GM18870 (cell line): ENCODE data around the gene ADORA1.

Experiments
- ATAC-seq: cut with Tn5 transposase; IDR thresholded peaks from one replicate; pipeline ENCODE4 v1.9.1; 2021; ENCODE audit warnings: moderate library complexity; ENCODE audit not compliant: unreplicated experiment

ADORA1 gene

DNA sequence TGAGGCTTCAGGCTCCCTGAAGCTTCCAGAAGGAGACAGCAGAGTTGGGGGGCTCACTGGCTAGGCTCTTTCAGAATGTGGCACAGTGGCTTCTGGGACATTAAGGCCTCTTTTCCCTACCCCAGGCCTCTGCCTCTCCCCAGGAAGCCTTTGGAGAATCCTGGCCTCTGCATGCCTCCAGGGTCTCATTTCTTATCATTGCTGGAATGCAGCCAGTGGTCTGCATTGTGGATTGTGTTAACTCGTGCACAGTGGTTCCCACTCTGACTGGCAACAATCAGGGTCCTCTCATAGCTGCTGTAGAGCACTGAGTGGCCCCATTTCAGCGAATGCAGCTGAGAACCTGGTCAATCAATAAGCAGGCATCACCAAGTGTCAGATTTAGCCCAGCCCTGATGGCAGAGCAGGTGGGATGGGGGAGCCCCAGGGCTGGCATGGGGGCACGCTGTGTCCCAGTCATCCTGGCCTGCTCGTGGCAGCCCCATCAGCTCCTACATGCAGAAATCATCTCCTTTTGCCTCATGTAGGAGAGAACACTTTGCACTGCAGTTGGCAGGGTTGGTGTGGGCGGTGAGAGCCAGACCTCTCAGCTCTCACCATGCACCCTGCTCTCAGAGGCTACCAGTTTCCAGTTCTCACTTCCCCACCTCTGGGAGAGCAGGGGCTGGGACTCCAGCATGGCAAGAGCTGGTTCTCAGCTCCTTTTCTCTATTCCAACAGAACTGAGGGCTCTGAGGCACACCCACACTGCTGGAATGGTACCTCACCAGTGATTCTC is 13.4 kb downstream of the ADORA1 start:
- no peak for ATAC-seq

DNA sequence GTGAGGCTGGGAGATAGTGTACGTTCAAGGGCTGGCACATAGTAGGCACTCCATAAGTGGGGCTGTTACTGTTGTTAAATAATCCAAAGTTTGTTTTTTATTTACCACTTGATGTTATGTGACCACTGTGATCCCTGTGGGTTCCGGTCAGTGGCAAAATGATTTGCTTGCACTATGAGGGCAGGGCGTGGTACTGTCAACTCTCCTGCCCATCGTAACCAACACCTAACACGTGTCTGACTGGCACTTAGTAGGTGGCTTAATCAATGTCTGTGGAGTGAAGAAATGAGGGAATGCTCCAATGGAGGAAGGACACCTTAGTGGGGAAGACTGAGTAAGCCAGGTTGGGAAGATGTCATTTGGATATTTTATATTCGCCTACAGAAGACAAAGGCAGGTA is 14.6 kb downstream of the ADORA1 start:
- no peak for ATAC-seq

DNA sequence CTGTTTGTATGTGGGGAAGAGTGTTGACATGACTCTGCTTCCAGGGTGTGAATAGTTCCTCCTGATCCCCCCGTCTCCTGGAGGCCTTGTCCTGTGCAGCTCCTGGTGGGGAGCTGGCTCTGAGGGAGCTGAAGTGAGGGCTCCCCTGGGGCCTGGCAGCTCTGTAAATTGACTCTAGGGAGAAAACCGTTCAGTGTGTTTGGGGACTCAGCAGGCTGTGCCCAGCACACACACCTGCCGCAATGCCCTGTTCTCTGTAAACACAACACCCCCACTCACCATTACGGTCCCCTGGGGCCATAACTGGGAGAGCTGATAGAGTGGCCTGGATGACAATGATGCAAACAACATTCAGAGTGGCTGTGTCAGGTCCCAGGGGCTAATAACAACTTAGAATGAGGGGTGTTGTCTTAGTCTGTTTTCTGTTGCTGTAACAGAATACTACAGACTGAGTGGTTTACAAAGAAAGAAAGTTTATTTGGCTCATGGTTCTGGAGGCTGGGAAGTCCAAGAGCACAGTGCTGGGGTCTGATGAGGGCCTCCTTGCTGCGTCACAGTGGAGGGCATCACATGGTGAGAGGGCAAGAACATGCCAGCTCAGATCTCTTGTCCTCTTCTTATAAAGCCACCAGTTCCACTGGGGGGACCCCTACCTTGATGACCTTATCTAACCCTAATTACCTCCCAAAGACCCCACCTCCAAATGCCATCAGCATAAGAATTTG is 15.3 kb downstream of the ADORA1 start:
- ATAC-seq: no peak

DNA sequence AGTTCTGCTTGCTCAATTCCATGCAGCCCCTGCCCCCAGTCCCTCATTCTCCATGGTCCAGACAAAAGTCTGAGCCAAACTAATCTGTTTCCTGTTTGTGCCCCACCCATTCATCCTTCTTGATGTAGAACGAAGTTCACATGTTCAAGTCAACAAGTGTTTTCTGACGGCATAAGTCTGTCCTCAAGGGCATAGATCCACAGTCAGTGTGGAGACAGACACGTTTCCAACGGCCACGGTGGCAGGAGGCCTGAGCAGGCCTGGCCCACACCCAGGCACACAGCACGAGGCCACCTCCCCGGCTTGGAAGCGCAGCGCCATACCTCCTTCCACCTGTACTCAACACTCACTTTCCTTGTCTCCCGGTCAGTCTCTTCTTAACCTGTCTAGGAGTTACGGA is 16.1 kb downstream of the ADORA1 start:
- ATAC-seq: no peak

DNA sequence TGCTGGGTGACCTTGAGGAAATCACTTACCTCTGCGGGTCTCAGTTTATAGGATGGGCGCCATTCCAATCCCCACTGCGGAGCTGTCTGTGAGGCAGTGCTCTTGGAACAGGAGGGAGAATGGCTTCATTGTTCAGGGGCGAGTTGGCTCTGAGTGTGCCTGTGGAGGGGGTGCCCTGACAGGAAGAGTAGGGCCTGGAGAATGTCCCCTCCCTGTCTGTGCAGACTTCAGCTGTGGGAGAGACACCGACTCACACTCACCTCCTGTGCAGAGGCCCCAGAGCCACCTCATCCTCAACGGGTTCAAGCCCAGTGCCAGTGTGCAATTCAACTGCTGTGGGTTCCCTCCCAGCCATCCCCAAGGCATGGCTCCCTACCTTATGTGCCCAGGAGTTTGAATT is 17.1 kb downstream of the ADORA1 start:
- ATAC-seq: no peak

DNA sequence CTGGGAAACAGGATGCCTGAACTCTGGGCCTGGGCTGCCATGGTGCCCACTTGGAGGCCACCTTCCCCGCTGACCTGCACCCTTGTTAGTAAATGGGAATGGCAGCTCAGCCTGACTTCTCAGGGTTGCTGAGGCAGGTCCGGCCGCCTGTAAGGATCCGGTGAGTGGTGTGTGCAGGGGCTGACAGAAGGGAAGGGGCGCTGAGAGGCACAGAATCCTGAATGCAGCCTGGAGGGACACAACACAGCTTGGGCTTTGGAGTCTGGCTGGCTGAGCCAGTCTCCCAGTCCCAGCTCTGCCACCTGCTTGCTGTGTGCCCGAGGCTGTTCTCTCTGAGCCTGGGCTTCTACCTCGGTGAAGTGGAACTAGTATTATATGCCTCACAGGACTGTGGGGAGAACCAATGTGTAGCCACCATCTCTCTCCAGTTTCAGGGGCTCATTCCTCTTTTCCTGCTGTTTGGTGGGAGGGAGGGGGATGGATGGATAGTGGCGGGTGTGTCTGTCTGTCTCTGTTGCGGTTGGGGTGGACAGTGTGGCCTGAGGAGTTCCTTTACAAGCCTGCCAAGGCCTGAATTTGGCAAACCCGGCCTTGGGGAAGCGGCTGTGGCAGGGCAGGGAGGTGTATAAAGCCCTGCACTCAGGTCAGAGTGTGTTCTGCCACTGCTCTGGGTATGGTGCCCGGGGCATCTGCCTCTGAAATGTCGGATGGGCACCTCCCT is 18.0 kb downstream of the ADORA1 start:
- no peak for ATAC-seq

DNA sequence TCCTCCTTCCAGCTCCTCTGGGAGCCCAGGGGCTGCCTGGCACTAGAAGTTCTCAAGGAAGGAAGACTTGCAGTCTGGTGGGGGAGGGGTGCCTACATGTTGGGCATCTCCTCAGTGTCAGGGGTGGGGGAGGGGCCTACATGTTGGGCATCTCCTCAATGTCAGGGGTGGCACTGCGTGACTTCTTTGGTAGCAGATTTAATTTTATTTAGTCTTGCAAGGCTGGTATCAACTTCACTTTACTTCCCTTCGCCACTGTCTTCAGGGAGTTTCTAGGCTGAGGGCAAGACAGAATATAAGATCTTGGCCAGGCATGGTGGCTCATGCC is 18.5 kb downstream of the ADORA1 start:
- no peak for ATAC-seq

DNA sequence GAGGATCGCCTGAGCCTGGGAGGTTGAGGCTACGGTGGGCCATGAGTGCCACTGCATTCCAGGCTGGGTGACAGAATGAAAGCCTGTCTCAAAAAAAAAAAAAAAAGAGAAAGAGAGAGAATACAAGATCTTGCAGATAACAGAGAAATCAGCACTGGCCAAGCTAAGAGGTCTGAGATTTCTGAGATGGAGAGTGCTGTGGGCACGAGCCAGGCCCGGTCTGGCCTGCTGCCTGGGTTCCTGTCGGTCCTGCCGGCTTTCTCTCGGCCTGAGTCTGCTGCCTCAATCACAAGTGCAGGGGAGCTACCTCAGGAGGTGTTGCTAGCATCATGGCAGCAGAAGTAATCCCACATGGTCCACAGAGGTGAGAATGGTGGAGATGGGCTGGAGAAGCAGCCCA is 19.0 kb downstream of the ADORA1 start:
- ATAC-seq: no peak

DNA sequence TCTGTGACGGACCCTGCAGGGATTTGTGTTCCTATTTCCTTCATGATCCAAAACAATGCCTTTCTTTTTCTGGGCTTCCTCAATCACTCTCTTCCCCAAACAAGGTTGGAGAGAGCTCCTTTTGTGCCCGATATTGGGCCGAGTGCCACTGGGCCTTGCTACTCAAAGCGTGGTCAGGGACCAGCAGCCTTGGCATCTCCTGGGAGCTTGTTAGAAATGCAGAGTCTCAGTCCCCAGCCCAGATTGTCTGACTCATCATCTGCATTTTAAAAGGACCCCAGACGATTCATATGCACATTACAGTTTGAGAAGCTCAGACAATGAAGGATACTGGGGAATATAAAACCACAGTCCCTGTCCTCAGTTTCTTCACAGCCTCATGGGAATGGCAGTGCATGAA is 19.9 kb downstream of the ADORA1 start:
- ATAC-seq: no peak

DNA sequence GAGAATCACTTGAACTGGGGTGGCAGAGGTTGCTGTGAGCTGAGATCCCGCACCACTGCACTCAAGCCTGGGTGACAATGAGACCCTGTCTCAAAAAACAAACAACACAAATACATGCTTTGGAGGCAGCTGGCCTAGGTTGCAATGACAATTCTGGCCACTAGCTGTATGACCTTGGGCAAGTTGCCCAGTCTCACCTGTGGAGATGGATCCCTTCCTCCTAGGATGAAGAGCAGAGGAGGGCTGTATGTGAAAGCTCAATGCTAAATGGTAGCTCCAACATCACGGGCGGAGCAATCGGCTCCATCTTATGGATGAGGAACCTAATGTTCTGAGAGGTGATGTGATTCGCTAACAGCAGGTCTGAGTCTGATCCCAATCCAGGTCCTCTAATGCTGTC is 20.6 kb downstream of the ADORA1 start:
- ATAC-seq: no peak

DNA sequence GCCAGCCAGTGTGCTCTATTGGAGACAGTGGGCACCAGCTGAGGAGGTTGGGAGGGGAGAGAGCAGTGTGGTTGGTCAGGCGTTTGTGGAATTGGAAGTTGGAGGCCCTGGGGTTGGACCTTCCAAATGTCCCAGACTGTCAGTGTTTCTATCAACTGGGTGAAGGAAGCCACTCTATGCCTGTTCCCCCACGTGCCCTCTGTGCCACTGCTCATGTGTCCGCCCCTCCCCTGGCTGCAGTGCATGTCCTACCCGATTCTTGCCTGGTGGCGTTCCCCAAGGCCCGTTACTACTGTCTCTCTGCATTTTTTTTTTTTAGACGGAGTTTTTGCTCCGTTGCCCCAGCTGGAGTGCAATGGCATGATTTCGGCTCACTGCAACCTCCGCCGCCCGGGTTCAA is 21.1 kb downstream of the ADORA1 start:
- no peak for ATAC-seq

DNA sequence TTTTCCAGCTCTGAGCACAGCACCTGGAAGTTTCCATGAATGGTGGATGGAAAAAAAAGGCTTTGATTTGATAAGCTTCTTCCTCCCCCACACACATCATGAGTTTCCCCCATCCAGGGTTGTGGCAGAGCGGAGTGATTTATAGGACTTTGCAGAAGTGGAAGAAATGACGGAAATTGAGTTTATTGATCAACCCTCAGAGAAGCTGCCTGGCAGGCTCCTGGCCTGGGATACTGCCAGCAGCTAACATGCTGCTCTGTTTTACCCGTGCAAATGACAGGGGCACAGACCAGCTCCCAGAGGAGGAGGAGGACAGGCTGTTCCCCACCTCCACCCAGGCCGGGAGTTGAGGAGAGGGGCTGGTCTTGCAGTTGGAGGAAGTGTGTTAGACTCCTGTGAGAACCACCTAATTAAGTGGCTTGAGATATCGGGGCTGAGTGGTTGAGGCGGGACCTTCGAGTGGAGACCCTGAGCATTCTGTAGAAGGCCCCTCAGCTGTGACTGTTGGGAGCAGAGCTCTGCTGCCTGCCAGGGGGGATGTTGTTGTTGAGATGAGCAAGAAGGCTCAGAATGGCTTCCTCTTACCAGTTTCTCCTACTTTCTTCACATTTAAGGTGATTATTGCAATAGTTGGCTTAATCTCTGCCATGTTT is 21.8 kb downstream of the ADORA1 start:
- no peak for ATAC-seq

DNA sequence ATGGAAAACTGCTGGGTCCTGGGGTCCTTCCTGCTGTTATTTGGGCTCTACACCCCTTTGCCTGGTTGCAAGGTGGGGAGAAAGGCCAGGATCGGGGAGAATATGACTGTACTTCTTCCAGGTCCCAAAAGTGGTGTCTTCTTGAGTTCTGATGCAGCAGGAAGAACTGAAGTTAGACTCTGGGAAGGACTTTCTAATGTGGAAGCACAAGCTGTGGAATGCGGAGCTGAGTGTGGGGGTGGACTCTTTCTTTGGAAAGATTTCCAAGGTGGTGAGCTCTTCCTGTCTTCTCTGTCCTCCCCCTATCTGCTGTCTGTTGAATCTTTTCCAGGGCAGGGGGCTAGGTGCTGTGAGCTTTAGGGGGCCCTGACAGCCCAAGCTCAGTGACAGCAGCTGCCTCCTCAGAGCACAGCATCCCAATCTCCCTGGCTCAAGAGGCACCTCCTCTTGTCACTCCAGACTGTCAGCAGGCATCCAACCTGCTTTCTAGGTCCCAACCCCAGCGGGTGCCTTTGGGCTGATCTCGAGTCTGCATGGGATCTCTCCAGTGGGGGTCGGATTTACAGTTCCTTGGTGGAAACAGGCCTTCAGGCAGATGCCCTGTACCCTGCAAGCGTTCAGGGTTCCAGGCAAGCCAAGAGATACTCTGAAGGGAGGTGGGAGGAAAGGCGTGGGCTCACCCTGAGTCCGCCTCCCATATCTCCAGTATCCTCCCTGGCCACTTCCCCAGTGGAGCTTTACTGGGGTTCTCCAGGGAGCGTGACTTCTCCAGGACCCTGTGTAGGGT is 23.2 kb downstream of the ADORA1 start:
- no peak for ATAC-seq

DNA sequence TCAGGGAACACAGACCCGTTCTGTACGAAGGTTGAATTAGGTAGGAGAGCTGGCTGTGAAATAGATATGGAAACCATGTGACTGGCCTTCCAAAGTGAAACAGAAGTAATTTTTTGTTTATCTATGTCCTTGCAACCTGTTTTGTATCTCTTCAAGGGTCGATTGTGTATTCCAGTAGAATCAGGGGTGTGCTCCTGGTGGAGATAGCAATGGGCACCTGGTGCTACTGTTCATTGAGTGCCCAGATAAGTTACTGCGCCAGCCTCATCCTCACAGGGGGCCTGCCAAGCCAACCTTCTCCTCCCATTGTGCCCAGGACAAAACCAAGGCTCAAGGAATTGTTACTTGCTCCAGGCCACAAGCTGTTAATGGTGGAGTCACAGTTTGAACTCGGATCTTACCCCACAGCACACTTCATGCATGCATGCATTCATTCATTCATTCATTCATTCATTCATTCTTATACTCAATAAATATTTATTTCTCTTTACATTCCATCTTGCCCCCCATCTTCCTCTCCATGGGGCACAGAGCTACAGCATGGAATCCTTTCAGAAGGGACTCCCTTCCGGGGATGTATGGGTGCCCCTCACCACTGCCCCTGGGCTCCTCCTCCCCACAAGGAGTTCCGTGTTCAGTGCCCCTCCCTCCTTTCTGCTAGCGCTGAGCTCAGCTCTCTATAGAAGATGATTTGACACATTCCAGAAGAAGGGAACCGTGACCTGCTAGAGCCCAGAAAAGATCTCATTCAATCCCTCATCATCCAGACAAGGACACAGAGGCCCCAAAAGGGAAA is 24.0 kb downstream of the ADORA1 start:
- ATAC-seq: no peak

DNA sequence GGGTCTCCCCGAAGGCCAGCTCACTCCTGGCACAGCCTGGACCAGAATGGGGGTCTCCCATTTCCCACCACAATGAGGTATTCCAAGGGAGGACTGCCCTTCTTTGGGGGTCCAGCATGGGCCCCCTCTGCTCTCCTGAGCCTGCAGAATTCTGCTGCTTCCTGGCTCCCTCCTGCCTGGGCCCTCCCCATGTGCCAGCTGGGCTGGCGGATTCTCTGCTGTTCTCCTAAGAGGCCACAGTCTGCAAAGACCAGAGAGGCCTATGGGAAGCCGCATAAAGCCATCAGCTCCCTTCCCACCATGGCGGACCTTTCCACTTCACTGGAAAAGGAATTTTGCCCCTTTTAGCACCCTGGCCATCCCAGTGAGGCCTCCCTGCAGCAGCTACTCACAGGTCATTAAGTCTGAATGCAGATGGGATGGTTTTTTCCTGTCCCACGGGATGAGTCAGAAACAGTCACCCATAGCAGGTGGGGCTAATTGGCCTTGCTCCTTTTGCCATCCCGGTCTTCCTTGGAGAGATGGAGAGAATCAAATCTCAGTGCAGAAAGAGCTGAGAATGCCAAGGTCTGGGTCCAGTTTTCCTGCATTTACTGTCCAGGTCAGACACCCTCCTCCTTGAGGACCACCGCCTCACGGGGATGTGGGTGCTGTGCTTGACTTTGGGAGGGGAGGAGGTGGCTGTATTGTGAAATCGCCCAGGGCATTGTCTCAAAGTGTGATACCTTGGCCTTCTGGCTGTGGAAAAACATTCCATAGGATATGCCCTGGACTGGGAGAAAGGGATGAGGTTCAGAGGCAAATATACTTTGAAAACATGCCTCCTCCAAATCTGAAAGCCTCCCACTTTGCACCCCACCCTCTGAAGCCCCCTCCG is 24.9 kb downstream of the ADORA1 start:
- no peak for ATAC-seq

DNA sequence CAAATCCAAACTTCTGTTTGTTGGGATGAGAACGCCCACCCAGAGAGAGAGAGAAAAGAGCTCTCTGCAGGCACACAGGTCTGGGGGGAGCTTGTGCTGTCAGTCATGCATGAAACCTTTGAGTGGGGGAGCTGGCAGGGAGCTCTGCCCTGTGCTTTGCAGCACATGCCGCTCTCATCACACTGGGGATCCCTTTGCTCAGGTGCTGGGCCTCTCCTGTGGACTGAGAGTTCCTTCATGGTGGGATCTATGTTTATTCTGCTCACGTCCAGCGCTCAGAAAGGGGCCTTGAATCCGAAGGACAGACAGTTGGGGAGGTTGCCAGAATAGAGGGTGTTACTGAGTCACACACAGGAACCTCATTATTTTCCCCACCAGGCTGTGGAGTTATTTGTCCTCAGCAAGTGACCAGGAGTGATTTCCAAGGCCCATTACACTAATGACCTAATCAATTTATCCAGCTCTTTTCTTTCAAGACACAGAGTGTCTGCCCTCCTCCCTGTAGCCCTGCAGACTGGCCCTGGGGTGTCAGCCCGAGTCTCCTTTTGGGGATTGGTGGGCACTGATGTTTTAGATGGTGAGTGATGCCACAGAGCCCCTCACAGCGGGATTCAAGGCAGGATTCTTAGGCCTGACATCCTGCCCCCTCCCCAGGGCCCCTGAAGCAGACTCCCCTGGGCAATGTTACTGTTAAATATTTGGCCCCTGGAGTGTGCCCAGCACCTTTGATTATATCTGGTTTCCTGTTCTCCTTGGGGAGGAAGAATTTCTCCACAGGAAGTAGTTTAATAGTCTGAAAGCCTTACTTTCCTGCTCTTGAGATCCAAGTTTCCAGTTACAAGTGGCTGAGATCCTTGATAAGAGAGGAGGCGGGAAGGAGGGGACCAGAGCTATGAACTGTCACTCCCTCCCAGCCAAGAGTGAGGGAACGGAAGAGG is 25.8 kb downstream of the ADORA1 start:
- no peak for ATAC-seq

DNA sequence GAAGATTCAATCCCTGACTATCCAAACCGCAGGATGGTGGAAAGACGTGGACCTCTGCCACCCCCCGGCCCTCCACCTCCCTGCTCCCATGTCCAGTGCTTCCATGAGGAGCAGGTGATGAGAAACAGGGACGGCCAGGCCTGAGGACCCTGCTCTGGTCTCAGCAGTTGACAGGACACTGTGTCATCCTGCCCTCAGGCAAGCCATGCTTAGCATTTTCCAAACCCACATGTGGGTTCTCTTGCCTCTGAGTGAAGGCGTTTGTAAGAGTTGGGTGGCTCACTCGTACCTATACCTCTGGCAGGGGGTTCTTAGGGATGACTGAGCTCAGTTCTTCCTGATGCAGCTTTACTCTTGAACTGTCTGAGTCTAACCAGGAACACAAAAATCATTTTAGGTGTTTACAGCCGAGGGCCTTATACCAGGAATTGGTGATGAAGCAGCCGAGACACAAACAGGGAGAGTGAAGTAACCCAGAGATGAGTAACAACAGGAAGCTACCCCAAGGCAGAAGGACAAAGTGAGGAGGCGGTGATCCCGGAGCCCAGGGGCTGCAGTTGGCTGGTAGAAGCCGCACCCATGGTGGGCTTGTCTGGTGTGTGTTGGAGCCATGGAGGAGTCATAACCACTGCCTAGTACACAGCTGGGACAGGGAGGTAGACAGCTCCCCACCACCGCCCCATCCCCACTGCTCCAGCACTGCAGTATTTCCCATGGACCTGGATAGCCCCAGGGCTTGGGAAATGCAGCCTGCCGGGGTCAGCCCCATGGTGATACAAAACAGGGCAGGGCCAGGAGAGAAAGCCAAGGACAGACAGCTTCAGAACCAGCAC is 26.7 kb downstream of the ADORA1 start:
- ATAC-seq: no peak
